GM12865 (cell line): Measurements from ENCODE around the gene SERGEF.

ENCODE experiments used
- DNase-seq: peaks from one replicate; pipeline ENCODE4 v3.0.0; 2010; ENCODE audit warnings: low read depth
- H3K4me3 ChIP-seq: 2 replicates; pipeline ENCODE4 v1.5.1; 2011; ENCODE audit warnings: mild to moderate bottlenecking, low read depth, low read length, control low read depth
- TF ChIP-seq, protein P1 (sequence below): IDR thresholded peaks from 2 replicates; pipeline ENCODE4 v1.5.1; 2011; ENCODE audit warnings: low read length, control low read depth, low read depth, inconsistent platforms; ENCODE audit not compliant: insufficient read depth; ENCODE audit errors: missing control alignments

The SERGEF gene

DNA sequence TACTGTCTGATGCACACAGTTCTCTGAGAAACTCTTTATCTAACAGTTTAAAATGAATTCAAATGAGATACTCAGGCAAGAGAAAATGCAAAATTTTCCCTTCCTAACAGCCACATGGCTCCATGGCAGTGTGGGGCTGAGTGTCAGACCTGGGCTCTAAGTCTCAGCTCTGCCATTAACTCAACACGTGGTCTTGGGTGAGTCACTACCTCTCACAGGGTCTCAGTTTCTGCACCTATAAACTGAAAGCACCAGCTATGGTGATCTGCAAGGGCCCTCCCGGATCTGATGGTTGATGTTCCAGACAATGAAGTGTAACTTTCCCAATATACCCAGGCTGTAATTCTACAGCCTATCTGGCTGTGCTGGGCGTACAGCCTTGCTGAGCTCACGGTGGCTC, 207.8 kb downstream of the SERGEF start:
- DNase-seq = no peak
- no peak overlapping the region for H3K4me3 ChIP-seq
- TF ChIP-seq, protein P1, sequence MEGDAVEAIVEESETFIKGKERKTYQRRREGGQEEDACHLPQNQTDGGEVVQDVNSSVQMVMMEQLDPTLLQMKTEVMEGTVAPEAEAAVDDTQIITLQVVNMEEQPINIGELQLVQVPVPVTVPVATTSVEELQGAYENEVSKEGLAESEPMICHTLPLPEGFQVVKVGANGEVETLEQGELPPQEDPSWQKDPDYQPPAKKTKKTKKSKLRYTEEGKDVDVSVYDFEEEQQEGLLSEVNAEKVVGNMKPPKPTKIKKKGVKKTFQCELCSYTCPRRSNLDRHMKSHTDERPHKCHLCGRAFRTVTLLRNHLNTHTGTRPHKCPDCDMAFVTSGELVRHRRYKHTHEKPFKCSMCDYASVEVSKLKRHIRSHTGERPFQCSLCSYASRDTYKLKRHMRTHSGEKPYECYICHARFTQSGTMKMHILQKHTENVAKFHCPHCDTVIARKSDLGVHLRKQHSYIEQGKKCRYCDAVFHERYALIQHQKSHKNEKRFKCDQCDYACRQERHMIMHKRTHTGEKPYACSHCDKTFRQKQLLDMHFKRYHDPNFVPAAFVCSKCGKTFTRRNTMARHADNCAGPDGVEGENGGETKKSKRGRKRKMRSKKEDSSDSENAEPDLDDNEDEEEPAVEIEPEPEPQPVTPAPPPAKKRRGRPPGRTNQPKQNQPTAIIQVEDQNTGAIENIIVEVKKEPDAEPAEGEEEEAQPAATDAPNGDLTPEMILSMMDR = no peak

DNA sequence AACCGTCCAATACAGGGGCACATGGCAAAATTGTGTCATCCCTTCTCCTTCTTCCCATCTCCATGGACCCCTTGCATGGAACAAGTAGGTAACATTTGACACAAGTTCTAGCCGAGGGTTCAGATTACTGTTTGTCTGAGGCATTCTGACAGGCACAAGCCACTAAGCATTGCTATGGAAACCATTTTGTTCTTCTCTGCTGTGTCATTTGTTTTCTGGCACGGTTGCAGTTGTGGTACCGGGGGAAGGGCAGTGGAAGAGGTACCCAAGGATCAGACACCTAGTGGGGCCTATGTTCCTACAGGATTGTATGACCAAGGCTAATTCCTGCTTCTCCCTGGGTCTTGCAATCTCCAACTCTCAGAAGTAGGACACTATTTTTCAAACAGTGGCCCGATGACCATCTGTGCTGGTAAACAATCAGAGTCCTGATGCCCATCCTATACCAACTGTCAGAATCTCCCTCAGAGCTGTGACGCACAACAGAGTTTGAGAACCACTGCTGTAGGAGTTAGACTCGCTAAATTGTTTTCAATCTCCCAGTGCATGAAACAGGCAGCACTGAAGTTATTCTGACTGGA, 209.0 kb downstream of the SERGEF start:
- no peak overlapping the region for H3K4me3 ChIP-seq
- TF ChIP-seq, protein P1 = no peak
- no peak for DNase-seq

DNA sequence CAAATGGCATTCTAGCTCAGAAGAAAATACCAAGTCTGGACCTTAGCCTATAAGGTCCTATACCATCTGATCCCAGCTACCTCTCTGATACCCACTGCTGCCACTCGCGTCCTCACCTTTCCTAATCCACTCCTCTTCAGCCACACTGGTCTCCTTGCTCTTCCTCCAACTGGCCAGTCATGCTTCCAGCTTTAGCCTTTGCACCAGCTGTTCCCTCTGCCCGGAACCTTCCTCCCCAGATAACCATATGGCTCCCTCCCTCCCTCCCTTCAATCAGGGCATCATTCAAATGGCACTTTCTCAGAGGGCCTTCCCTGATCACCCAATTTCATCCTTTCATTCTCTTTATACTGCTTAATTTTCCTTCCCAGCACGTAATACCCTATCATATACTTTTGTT, 210.4 kb downstream of the SERGEF start:
- no peak for DNase-seq
- TF ChIP-seq, protein P1 = no peak
- no peak overlapping the region for H3K4me3 ChIP-seq

DNA sequence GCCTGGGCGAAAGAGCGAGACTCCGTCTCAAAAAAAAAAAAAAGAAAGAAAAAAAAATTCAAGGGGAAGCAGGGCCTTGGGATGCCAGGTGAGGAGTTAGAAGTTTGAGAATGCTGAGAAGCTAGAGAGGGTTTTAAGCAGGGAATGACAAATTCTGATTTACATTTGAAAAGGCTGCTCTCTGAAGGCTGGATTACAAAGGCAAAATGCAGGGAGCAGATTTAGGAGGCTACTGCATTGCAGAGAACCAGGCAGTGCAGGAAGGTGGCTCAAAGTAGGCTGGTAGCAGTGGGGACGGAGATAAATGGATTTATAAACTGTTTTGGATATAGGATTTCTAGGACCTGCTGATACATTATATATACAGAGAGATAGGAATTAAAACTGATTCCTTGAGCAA, 211.7 kb downstream of the SERGEF start:
- DNase-seq = no peak
- H3K4me3 ChIP-seq = no peak overlapping the region
- TF ChIP-seq, protein P1 = no peak

DNA sequence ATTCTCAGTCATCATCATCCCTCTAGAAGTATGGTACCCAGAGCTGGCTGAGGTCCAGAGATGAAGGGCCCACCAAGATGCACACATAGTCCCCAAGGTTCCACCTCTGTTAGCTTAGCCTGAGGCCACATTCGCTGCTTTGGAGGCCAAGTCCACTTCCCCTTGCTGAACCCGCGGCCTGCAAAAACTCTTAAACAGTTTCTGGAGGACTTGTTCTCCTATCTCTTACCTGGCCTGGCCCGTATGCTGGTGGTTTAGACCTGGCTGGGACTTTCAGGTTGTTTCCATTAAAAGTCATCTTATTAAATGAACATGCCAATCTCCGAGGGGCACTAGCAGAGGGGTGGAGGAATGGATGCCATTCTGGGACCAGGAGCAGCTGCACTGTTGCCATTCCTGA, 213.7 kb downstream of the SERGEF start:
- H3K4me3 ChIP-seq = no peak overlapping the region
- TF ChIP-seq, protein P1 = no peak

DNA sequence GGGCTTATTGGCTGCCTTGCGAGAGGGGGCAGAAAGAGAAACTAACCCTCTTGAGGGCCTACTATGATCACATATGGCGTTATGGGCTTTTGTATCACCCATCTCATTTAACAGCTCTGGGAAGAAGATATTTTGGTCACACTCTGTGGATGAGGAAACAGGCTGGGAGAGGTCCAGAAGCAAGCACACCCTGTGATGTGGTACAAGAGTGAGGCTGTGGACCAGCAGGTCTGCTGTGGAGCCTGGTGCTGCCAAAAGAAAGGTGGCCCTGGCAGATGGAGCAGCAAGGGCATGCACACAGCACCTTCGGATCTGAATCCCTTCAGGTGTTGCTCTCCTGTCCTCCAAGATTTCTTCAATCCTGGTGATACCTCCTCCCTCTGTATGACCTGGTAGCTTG, 214.1 kb downstream of the SERGEF start:
- TF ChIP-seq, protein P1 = no peak
- H3K4me3 ChIP-seq = no peak overlapping the region
- DNase-seq = no peak

More for the DNA sequence above, 213.7 kb downstream of the SERGEF start:
- no peak for DNase-seq

DNA sequence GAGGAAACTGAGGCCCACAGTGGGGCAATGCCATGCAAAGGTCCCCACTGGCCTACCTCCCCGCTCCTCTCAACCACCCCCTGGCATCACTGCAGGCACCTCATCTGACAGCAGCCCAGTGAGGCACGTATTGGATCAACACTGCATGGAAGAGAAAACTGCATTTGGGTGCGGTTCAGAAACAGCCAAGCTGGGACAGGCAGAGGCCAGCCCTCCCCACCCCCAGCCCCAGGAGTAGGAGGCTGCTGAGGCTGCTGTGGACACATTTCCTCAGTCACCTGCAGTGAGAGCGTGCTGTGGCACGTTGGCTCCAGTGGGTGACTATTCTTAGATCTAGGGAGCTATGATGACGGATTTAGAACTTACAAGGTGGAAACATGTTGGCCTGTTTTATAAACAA, 214.6 kb downstream of the SERGEF start:
- DNase-seq = no peak
- TF ChIP-seq, protein P1 = no peak
- H3K4me3 ChIP-seq = no peak overlapping the region
